HG03097 (cell line): ENCODE data around the gene SLC13A5.

Experiments used
- ATAC-seq: cut with Tn5 transposase; IDR thresholded peaks from one replicate; pipeline ENCODE4 v1.9.1; 2021; ENCODE audit not compliant: unreplicated experiment, low FRiP score

SLC13A5 gene

DNA sequence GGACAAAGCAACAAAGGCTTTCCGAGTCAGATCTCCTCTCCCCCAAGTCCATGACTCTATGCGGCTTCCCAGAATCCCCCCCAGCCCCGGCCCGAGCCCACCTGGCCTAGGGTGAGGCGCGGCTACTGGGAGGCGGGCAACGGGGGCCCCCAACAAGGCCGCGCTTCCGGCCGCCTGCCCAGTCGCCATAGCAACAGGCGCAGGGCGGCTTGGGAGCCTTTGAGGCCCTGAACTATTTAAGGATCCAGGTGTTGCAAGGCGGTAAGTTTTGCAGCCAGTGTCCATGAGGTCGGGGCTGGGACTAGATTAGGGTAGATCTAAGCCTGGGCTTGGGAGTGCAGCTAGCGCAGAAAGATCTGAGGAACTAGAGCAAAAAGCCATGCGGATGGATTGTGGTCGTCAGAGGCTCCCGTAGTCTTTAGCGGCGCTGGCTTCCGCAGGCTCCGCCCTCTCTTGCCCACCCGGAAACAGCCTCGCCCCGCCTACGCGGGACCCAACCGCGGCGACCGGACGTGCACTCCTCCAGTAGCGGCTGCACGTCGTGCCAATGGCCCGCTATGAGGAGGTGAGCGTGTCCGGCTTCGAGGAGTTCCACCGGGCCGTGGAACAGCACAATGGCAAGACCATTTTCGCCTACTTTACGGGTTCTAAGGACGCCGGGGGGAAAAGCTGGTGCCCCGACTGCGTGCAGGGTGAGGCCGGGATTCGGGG, 72.5 kb downstream of the SLC13A5 start, which contains the start of the genes KIAA0753 and TXNDC17:
Gene KIAA0753, minus strand, starts transcription at position 176 of the 711 bp plus-strand sequence. CDS start 5,608 bp downstream, outside the sequence.
Gene TXNDC17, plus strand, starts transcription at position 525 of the 711 bp plus-strand sequence. Its CDS starts 23 bp downstream, at position 548.
- ATAC-seq, result peak; percentile 85

DNA sequence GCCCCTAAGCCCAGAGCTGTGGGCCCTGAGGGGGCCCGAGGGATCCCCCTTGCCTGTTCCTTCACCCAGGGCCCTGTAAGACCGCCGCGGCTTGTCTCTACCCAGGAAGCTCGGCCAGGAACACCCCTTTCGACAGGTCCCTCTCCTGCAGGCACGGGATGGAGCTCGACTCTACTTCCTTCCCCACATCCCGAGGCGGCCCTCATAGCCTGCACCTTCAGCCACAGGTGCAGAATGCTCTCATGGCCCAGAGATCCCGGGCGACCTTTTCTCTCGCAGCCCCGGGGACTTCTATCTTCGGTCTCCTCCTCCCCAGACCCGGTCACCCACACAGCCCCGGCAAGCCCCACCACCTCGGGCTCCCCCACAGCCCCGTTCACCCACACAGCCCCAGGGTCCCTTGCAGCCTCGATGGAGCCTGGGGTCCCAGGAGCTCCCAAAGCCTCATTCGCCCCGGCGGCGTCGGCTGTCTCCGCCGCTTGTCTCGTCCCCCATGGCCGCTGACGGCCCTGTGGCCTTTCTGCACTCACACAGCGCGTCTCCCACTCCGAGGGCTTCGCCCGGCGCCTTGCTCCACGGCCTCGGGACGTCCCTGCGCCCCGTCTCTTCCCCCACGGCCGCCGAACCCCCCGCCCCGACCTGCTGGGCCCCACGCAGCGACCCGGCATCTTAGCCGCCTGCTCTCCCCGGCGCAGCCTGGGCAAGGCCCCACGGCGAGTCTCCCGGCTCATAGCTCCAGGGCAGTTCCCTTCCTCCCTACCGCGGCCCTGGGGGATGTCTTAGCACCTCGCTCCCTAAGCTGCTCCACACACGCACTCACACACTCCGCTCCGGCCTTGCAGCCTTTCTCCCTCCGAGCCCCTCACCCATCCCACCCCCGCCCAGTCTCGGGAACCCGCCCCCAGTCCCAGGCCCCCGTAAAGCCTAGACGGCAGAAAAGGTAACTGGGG, 73.3 kb downstream of the SLC13A5 start:
- ATAC-seq, result peak; percentile 4

DNA sequence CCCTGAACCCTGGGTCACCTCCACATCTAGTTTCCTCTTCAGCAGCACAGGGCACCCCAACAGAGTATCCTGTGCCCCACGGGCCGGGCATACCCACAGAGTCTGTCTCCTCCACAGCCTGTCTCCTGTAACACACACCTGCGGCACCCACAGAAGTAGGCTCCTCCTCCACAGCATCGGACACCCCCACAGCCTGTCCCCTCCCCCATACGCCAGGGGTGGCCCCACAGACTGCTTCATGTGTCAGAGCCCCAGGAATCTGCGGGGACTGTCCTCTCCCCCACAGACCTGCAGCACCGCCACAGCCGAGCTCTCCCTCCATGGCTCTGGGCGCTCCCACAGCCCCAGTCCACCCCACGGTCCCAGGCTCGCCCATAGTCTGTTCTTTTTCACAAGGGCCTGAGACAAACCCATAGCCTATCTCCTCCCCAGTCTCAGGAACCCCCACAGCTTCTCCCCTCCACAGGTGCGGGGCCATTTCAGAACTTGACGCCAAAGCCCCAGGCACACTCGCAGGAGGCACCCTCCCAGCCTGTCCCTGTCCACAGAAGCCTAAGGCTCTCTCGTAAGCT, 74.1 kb downstream of the SLC13A5 start:
- no peak for ATAC-seq

DNA sequence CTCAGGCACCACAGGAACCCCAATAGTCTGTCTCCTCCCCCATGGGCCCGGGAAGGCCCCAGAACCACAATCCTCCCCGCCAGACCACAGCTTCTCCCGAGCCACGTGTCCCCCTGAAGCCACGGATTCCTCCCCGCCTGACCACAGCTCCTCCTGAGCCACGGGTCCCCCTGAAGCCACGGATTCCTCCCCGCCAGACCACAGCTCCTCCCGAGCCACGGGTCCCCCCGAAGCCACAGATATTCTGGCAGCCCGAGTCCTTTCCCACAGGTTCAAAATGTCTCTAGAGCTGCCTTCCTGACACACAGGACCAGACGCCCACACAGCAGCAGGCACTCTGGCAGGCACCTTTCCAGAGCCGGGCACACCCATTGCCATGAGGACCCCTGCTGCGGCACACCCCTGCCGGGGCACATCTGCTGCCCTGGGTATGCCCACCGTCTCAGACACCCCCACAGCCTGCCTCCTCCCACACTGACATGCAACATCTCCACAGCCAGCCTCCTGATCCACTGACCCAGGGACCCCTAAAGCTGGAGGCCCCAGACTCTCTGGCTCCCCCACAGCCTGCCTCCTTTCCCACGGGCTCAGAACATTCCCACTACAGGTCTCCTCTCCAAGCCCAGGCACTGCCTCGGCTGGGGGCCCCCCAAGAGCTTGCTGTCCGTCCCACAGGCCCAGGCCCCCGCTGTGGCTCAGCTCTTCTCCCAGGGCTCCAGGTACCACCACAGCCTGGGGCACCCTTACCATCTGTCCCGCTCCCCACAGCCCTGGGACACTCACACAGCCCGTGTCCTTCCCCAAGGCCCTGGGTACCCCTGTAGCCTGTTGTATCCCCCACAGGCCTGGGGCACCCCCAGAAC, 74.9 kb downstream of the SLC13A5 start:
- no peak for ATAC-seq

DNA sequence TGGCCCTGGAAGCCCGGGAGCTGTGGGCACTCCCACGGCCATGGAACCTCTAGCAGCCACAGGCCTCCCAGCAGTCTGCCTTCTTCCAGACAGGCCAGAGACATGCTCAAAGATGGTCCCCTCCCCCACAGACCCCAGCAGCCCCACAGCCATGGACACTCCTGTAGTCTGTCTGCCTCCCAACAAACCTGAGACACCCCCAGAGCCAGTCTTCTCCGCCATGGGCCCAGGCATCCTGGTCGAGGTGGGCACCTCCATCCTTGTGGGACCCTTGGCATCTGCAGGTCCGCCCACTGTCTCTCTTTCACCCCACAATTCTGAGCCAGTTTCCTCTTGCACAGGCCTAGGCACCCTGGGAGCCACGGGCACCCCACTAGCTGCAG, 75.7 kb downstream of the SLC13A5 start:
- no peak for ATAC-seq

DNA sequence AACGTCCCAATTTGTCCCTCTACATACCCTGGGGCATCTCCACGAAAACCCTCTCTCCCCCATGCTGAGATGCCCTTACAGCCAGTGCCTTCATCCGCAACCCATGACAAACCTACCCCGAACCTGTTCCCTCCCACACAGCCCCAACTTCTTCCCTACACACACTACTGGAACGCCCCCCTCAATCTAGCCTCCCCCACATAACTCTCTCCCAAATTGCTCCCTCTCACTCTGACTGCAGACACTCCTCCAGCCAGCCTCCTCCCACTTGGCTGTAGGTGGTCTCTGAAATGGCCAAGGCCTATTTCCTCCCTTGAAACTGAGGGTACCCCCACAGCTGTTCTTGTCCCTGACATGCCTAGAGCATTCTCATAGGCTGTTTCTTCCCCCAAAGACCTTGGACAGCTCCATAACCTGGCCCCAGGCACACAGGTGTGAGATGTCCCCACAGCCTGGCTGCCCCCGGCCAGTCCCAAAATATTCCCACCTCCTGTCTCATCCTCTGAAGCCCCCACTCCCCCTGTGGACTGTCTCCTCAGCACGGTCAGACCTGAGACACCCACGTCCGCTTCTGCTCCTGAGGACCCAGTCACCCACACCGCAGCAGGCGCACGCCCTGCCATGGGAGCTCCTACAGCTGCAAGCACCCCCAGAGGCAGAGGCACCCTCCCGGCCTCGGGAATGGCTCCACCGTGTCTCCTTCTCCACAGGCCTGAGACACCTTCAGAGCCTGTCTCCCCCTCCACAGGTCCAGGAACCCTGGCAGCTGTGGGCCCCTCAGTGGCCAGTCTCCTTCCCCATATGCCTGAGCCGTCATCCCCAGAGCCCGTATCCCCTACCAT, 76.3 kb downstream of the SLC13A5 start:
- ATAC-seq, result no peak

DNA sequence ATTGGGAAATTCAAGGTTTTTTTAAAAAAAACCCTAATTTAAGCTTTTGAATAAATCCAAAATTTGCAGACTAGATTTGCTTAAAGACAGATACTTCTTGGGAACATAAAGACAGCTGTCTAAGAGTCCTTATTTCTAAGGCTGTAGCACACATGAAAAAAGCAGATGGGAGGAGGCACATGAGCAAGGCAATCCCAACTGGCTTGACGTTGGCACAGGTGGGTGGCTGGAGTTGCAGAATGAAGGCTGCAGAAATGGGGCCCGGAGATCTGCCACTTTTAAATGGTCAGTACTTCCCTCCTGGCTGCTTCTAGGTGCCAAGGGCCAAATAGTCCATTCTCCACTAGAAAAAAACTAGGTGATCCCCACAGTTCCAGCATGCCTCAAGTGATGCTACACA, 77.1 kb downstream of the SLC13A5 start:
- ATAC-seq, result no peak
